ENCODE measurements around the gene AOPEP. TPM values are rescaled to one million over a fixed set of nuclear protein-coding genes. Genes with fewer than 3 reads are reported as not detected.
A peak's percentile ranks its signal among the peaks of the same experiment; 100 is the strongest.

The AOPEP gene
- total RNA-seq, 1 experiment from 2014 or later = 14.4 TPM

DNA sequence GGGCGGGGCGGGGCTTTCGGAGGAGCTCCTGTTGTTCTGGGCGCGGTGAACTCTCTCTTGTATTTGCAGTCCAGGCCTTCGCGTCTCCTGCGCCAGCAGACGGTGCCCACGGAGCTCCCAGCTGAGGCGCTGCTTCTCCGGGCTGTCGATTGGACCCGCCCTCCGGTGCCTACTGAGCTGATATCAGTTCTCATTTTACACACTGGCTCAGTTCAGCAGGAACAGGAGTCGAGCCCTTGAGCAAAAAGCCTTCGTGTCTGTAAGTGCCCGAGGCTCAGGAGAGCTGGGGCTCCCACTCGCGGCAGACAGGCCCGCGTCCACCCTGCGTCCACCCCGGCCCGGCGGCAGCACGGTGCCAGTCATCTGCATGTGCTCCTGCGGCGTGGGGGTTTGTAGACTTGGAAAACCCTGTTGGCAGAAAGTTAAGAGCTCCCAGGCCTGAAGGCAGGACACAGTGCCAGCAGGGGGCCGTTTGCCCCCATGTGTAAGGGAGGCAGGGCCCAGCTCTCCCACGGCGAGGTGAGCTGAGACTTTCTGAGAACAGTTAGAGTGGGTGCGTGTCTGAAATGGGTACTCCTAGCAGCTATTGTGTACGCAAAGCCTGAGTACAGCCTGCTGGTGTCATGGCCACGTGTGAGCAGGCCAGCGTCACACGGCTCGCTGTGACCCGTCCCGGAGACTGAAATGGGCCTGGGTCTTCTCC, 359.5 kb downstream of the AOPEP start (continued):
- TF ChIP-seq, protein P1, sequence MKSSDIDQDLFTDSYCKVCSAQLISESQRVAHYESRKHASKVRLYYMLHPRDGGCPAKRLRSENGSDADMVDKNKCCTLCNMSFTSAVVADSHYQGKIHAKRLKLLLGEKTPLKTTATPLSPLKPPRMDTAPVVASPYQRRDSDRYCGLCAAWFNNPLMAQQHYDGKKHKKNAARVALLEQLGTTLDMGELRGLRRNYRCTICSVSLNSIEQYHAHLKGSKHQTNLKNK (CRISPR knock-in tag; IDR thresholded peaks at IDR 0.05) = no peak
- TF ChIP-seq, protein P2, sequence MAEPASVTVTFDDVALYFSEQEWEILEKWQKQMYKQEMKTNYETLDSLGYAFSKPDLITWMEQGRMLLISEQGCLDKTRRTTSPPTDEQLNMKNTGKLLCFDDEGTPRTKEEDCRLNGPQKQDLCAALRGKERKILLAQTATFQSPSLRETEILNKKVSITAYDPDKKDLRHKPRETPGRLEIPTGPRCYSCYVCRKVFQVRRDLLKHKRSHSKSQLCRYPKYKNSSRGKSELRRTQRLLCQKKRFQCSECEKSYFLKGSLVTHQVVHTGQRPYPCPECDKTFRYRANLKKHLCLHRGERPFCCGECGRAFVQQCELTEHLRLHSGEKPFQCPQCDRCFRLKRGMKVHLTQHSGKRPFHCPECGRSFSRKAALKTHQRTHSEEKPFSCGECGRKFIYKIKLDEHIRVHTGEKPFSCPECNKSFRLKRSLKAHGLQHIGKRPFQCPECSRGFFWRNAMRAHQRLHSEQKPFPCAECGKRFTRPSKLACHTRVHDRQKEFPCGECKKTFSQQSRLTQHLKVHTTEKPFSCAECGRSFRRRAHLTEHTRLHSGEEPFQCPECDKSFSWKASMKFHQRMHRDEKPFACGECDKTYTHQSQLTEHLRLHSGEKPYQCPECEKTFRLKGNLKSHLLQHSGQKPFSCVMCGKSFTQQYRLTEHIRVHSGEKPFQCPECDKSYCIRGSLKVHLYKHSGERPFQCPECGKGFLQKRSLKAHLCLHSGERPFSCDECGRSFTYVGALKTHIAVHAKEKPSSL (CRISPR knock-in tag; conservative IDR thresholded peaks at IDR 0.05) = no peak
- TF ChIP-seq, protein P3, sequence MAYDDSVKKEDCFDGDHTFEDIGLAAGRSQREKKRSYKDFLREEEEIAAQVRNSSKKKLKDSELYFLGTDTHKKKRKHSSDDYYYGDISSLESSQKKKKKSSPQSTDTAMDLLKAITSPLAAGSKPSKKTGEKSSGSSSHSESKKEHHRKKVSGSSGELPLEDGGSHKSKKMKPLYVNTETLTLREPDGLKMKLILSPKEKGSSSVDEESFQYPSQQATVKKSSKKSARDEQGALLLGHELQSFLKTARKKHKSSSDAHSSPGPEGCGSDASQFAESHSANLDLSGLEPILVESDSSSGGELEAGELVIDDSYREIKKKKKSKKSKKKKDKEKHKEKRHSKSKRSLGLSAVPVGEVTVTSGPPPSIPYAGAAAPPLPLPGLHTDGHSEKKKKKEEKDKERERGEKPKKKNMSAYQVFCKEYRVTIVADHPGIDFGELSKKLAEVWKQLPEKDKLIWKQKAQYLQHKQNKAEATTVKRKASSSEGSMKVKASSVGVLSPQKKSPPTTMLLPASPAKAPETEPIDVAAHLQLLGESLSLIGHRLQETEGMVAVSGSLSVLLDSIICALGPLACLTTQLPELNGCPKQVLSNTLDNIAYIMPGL (CRISPR knock-in tag; IDR thresholded peaks at IDR 0.05) = no peak
- no peak for TF ChIP-seq ZNF396 (CRISPR knock-in tag; IDR thresholded peaks at IDR 0.05; ENCODE audit: borderline replicate concordance)
- TF ChIP-seq, protein P4, sequence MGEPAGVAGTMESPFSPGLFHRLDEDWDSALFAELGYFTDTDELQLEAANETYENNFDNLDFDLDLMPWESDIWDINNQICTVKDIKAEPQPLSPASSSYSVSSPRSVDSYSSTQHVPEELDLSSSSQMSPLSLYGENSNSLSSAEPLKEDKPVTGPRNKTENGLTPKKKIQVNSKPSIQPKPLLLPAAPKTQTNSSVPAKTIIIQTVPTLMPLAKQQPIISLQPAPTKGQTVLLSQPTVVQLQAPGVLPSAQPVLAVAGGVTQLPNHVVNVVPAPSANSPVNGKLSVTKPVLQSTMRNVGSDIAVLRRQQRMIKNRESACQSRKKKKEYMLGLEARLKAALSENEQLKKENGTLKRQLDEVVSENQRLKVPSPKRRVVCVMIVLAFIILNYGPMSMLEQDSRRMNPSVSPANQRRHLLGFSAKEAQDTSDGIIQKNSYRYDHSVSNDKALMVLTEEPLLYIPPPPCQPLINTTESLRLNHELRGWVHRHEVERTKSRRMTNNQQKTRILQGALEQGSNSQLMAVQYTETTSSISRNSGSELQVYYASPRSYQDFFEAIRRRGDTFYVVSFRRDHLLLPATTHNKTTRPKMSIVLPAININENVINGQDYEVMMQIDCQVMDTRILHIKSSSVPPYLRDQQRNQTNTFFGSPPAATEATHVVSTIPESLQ (CRISPR knock-in tag; IDR thresholded peaks at IDR 0.05) = no peak

GRCh38 chr9:95086564-95086955, 360.1 kb downstream of the AOPEP start:
- no peaks in the 10 kb centered on the region for H3K9me3 Mint-ChIP-seq
- H3K27ac Mint-ChIP-seq = peak overlapping the region; percentile 72
- TF ChIP-seq CREB1 (CRISPR knock-in tag; IDR thresholded peaks at IDR 0.05) (no peak), FOXK1 (CRISPR knock-in tag; IDR thresholded peaks at IDR 0.05) (no peak), SMAD3 (CRISPR knock-in tag; IDR thresholded peaks at IDR 0.05; ENCODE audit: borderline replicate concordance) (no peak)
- TF ChIP-seq, protein P4 (CRISPR knock-in tag; IDR thresholded peaks at IDR 0.05) = no peak
- no peak overlapping the region for H3K4me3 Mint-ChIP-seq
- no peaks in the 10 kb centered on the region; the same call in 1 of the 2 replicates for H3K36me3 Mint-ChIP-seq
- no peak for ATAC-seq
- no peak for DNase-seq (ENCODE audit: low spot score)
- POLR2A ChIA-PET = no interaction called here
- no peaks in the 10 kb centered on the region for H3K27me3 Mint-ChIP-seq (ENCODE audit: low read depth)
- peaks cover 5% of the 10 kb centered on the region for H3K4me1 Mint-ChIP-seq
- CTCF ChIA-PET = interaction anchor here (2.0 to 2.9 kb wide), 4 partner anchors 10 to 44 kb away, joined by 7 to 32 read pairs (median 14); no protein-coding TSS in a partner anchor

- H3K4me1 Mint-ChIP-seq = peaks cover 14% of the 10 kb centered on the region
- no peaks in the 10 kb centered on the region for H3K9me3 Mint-ChIP-seq
- no peak overlapping the region for H3K27ac Mint-ChIP-seq
- no peaks in the 10 kb centered on the region; the same call in 1 of the 2 replicates for H3K36me3 Mint-ChIP-seq
- ChIA-PET POLR2A (no interaction called here), CTCF (interaction anchor here (1.0 to 2.9 kb wide), 5 partner anchors 15 to 80 kb away, joined by 3 to 17 read pairs (median 7); no protein-coding TSS in a partner anchor)
- no peak overlapping the region for H3K4me3 Mint-ChIP-seq
- DNase-seq (ENCODE audit: low spot score) (no peak), ATAC-seq (peak; percentile 37)
- H3K27me3 Mint-ChIP-seq (ENCODE audit: low read depth) = no peaks in the 10 kb centered on the region
- TF ChIP-seq, protein P4 (CRISPR knock-in tag; IDR thresholded peaks at IDR 0.05) = no peak
- TF ChIP-seq, protein P5, sequence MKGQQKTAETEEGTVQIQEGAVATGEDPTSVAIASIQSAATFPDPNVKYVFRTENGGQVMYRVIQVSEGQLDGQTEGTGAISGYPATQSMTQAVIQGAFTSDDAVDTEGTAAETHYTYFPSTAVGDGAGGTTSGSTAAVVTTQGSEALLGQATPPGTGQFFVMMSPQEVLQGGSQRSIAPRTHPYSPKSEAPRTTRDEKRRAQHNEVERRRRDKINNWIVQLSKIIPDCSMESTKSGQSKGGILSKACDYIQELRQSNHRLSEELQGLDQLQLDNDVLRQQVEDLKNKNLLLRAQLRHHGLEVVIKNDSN (CRISPR knock-in tag; IDR thresholded peaks at IDR 0.05) = no peak
- no peak for TF ChIP-seq ZNF281 (CRISPR knock-in tag; IDR thresholded peaks at IDR 0.05)
- TF ChIP-seq, protein P6, sequence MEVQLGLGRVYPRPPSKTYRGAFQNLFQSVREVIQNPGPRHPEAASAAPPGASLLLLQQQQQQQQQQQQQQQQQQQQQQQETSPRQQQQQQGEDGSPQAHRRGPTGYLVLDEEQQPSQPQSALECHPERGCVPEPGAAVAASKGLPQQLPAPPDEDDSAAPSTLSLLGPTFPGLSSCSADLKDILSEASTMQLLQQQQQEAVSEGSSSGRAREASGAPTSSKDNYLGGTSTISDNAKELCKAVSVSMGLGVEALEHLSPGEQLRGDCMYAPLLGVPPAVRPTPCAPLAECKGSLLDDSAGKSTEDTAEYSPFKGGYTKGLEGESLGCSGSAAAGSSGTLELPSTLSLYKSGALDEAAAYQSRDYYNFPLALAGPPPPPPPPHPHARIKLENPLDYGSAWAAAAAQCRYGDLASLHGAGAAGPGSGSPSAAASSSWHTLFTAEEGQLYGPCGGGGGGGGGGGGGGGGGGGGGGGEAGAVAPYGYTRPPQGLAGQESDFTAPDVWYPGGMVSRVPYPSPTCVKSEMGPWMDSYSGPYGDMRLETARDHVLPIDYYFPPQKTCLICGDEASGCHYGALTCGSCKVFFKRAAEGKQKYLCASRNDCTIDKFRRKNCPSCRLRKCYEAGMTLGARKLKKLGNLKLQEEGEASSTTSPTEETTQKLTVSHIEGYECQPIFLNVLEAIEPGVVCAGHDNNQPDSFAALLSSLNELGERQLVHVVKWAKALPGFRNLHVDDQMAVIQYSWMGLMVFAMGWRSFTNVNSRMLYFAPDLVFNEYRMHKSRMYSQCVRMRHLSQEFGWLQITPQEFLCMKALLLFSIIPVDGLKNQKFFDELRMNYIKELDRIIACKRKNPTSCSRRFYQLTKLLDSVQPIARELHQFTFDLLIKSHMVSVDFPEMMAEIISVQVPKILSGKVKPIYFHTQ (CRISPR knock-in tag; IDR thresholded peaks at IDR 0.05) = no peak
- no peak for TF ChIP-seq RORB (CRISPR knock-in tag; IDR thresholded peaks at IDR 0.05)
Measured at GRCh38 chr9:95087659-95088242, 361.3 kb downstream of the AOPEP start.

All from WTC11 (cell line).